C1 segment of cervical spinal cord (tissue), 14 donors: Measurements from ENCODE around the gene SF3A2.

Experiments
- DNase-seq, 14 donors: peaks; one replicate each; lab custom pipeline; 2025; lab: John Stamatoyannopoulos, UW

Gene SF3A2

DNA sequence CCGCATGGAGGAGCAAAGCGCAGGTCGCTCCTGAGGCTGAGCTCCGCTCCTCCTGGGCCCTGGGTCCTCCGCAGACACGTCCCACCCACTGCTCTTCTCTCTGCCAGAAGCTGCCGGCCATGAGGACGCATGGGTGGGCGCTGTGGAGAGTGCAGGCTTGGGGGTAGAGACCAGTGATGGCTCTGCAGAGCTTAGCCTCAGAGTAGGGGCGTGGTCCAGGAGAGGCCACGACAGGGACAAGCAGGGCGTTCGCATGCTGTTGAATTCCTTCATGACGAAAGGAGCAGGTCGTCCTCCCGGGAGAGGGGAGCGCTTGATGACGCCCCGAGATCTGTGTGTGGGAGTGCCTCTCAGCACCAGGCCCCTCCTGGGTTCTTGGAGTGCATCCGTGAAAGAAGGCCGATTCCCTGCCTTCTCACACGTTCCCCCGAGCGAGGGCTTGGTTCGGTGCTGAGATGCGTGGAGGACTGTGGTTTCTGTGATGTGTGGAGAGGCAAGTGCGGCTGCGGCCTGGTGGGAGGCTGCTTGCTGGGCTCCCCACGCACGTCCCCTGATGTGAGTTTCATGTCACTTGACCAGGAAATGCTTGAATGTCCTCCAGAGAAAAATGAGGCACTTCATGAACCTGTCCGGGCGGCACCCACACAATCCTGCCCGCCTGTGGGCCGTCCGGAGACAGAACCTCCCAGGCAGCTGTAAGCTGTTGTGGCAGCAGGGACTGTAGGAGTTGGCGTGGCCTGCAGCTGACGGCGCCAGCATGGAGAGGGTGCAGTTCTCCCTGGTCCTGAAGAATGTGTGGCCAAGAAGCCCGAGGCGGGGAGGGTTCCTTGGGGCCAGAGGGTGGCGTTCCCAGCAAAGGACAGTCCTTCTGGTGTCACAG lies 4.5 kb downstream of the SF3A2 start:
- DNase-seq, result peak in 1 of 14 donors; percentile 11

DNA sequence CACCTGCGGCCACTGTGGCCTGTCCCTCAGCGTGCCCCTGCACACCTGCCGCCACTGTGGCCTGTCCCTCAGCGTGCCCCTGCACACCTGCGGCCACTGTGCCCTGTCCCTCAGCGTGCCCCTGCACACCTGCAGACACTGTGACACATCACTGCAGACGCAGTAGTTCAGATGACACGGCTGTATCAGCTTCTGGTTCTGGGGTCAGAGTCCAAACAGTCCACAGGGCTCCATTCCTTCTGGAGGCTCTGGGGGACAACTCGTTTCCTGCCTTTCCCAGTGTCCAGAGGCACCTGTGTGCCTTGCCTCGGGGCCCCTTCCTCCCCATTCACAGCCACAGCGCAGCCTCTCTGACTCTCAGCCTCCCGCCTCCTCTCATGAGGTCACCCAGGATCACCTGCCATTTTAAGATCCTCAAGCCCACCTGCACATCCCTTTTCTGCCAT lies 5.5 kb downstream of the SF3A2 start:
- DNase-seq, result no peak

DNA sequence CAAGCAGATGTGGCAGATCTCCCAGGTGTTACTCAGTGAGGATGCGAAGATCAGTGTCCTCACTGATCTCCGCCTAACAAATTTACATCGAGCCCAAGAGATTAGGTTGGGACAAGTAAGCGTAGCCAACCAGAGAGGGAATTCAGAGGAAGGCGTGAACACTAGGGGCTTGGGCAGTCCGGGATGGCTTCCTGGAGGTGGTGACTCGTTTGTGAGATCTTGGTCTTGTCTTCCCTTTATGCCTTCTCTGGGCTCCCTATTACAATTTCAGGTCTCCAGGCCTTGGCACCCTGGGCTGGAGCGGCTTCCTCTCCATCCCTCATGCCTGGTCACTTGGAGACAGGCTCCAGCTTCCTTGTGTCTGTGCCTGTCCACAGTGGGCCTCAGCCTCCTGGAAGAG lies 6.2 kb downstream of the SF3A2 start:
- no peak for DNase-seq

DNA sequence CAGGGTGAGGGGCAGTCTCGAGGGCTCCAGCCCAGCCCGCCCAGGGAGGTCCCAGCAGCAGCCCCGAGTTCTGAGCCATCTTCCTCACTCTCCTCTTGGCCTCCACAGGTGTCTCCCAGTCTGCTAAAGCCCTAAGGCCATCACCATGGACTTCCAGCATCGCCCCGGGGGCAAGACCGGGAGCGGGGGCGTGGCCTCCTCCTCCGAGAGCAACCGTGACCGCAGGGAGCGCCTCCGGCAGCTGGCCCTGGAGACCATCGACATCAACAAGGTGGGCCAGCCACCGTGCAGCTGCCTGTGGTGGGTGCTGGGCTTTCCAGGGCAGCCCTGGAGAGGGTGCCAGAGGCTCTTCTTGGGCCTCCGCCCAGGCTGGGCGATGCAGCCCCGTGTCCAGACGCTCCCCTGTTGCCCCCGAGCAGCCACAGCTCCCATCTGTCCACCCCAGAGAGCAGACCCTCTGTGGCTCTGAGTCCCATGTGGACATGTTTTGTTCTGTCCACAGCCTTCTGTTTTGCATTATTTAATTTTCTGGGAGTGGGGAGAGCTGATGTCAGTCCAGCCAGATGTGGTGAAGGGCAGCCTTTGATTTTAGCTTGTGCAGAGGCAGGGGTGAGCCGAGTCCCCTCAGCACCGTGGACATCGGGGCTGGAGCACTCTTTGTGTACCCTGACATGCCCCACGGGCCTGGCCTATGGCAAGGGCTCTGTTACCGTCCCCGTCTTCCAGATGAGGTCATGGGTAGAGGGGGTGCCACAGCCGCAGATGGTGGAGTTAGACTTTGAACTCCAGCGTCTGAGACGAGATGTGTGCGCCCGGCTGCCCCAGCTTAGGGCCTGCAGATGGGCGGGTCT lies 6.9 kb downstream of the SF3A2 start:
- no peak for DNase-seq

DNA sequence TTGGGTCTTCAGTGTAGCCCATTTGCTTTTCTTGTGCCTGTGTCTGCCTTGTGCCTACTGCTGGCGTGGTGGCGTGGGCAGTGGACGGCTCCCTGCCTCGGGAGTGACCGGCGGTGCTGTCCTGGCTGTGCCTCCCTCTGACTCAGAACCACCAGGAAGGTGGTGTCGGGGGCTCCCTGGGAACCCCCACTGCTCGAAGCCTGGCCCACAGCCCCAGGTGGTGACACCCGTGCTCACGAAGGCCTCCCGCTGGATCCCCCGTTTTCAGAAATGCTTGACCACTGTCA lies 7.4 kb downstream of the SF3A2 start:
- DNase-seq, result no peak

DNA sequence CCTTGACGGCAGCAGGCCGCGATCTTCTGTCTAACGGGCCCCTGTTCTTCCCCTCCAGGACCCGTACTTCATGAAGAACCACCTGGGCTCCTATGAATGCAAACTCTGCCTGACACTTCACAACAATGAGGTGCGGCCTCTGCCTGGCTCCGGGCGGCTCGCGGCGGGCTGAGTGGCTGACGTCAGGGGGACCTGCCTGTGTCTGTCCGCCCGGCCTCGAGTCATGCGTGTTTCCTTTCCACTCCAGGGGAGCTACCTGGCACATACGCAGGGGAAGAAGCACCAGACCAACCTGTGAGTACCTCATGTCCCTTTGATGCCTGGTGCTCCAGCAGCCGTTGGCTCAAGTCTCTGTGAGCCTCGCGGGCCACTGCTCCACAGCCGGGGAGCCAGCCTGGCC lies 7.9 kb downstream of the SF3A2 start:
- no peak for DNase-seq

DNA sequence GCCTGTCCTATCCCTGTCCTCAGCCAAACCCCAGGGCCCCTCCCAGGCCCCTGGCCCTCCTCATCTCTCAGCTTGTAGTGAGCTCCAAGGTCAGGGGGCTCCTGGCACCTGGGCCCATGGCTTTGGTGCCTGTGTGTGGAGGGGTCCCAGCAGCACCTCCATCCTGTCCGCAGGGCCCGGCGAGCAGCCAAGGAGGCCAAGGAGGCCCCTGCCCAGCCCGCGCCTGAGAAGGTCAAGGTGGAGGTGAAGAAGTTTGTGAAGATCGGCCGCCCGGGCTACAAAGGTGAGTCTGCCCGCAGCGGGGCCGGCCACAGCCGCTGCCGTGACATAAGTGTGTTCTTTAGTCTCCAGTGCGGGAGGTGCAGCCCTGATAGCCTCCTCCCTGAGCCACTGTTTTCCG lies 8.6 kb downstream of the SF3A2 start:
- DNase-seq, result no peak

DNA sequence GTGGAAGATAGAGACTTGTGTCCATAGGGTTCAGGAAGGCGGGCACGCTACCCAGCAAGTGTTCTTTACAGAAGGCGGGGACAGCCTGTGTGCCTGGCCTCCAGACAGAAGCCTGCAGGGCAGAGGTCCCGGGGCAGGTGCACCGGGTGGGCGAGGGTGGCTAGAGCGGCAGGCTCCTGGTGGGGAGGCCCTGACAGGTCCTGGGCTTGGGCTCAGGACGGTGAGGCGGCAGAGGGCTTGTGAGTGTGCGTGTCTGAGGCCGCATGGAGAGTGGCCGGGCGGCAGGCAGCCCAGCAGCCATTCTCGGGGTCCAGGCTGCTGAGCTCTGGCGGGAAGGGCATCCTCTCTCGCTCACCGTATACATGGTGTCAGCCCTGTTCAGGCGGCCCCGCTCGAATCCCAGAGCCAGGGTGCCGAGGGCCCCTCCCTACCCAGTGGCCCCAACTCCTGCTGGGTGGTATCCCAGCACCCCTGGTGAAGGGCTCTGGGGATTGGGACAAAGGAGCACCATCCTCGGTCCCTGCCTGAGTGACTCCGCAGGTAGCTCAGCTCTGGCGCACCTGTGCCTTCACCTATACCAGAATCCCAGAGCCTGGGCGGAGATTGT lies 9.5 kb downstream of the SF3A2 start:
- no peak for DNase-seq

DNA sequence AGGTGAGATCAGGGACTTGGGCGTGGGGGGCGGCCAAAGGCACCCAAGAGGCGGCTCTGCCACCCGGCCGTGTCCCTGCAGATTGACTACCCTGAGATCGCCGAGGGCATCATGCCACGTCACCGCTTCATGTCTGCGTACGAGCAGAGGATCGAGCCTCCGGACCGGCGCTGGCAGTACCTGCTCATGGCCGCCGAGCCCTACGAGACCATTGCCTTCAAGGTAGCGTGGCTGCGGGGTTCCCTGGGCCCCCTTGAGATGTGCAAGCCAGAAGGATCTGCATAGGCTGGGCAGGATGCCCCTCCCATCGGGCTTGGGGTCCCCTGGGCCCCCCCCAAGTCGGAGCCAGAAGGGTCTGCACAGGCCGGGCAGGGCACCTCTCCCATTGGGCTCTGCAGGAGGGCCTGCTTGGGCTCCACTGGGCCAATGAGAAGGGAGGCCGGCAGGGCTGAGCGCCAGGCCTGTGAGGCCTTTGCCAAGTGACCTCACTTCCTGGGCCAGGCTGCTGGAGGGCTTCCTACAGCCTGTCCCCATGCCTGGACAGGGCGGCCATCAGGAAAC lies 10.3 kb downstream of the SF3A2 start:
- peak in 7 of 14 donors; percentile 4 to 58 (median 28) for DNase-seq

DNA sequence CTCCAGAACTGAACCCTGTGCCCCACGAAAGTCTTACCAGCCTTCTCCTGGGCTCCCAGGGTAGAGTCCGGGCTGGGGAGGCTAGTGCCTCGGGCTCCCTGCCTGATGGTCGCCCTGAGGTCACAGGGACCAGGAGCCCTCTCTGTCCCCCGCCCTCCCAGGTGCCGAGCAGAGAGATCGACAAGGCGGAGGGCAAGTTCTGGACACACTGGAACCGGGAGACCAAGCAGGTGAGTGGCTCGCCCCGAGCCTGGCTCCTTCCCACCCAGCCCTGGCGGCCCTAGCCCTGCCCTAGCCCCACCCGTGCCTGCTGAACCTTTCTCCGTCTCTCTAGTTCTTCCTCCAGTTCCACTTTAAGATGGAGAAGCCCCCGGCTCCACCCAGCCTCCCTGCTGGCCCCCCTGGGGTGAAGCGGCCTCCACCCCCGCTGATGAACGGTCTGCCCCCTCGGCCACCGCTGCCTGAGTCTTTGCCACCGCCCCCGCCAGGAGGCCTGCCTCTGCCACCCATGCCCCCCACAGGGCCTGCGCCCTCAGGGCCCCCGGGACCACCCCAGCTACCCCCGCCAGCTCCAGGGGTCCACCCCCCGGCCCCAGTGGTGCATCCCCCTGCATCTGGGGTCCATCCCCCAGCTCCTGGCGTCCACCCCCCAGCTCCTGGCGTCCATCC lies 10.9 kb downstream of the SF3A2 start:
- DNase-seq, result no peak

DNA sequence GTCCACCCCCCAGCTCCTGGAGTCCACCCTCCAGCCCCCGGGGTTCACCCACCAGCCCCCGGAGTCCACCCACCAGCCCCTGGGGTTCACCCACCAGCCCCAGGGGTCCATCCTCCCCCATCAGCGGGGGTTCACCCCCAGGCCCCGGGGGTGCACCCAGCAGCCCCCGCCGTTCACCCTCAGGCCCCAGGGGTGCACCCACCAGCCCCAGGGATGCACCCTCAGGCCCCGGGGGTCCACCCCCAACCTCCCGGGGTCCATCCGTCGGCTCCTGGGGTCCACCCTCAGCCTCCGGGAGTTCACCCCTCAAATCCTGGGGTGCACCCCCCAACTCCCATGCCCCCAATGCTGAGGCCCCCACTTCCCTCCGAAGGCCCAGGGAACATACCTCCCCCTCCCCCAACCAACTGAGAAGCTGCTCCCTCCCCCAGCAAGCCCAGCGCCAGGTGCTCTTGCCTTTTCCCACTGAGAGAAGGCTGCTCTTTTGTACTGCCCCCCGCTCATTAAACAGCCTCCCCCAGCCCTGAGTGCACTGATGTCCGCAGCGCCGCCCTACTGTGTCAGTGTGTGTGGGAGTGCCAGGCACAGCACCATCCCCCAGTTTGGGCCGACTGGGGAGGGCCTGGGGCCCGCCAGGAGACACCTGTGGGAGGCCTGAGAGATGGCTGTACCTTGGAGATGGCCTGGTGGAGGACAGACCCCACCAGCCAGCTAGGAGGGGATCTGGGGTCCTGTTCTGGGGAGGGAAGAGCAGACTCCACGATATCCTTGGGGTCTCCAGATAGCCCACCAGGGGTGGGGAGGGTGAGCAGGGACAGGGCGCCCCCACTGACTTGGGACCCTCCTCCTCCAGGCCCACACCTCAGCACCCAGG lies 11.7 kb downstream of the SF3A2 start:
- no peak for DNase-seq

DNA sequence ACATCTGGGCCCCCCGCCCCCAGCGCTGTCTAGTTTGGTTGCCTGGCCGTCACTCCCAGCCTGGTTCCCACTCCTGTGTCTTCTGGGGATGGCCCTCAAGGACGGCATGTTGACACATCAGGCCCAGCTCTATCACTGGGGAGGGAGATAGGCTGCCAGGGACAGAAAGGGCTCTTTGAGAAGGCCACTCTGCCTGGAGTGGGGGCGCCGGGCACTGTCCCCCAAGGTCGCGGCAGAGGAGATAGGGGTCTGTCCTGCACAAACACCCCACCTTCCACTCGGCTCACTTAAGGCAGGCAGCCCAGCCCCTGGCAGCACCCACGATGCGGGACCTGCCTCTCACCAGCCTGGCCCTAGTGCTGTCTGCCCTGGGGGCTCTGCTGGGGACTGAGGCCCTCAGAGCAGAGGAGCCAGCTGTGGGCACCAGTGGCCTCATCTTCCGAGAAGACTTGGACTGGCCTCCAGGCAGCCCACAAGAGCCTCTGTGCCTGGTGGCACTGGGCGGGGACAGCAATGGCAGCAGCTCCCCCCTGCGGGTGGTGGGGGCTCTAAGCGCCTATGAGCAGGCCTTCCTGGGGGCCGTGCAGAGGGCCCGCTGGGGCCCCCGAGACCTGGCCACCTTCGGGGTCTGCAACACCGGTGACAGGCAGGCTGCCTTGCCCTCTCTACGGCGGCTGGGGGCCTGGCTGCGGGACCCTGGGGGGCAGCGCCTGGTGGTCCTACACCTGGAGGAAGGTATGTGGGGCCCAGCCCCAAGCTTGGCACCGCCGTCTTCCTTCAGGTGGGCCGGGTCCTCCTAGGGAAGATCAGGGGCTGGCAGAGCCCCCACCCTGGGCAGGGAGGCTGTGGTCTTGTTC lies 12.6 kb downstream of the SF3A2 start, which contains the start of gene AMH:
AMH (plus strand) TSS at position 314 of the 857 bp plus-strand sequence; CDS start at position 324, 10 bp downstream.
- no peak for DNase-seq

DNA sequence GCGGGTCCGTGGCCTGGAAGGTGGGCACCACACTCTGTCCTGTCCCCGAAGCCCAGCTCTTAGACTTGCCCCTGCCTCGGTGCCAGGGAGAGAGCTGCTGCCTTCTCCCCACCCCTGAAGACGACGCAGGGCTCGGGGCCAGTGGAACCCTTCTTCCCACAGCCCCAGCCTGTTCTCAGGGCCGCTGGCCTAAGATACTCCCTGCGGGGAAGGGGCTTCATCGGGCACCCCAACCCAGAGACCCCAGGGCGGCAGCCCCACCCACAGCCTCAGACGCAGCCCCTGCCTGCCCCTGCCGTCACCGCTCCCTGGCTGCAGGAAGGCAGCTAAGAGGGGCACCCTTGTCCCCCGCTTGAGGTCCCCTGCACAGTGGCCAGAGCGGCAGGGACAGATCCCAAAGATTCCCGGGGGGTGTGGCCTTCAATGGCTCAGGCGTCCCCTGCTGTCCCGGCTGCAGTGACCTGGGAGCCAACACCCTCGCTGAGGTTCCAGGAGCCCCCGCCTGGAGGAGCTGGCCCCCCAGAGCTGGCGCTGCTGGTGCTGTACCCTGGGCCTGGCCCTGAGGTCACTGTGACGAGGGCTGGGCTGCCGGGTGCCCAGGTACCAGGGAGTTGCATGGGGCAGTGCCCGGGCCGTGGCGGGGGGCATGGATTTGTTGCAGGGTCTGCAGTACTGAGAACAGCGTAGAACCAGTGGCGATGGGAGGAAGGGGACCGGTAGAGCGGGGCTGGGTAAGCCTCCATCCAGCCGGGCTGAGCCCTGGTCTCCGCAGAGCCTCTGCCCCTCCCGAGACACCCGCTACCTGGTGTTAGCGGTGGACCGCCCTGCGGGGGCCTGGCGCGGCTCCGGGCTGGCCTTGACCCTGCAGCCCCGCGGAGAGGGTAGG lies 13.5 kb downstream of the SF3A2 start:
- DNase-seq, result no peak

DNA sequence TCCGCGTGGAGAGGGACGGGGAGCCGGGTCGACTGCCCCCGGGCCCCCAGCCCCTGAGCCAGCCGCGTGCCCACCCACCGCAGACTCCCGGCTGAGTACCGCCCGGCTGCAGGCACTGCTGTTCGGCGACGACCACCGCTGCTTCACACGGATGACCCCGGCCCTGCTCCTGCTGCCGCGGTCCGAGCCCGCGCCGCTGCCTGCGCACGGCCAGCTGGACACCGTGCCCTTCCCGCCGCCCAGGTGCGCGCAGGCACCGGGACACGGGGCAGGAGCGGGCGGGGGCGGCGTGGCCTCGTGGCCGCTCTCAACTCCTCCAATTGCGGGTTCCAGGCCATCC lies 14.1 kb downstream of the SF3A2 start:
- no peak for DNase-seq

DNA sequence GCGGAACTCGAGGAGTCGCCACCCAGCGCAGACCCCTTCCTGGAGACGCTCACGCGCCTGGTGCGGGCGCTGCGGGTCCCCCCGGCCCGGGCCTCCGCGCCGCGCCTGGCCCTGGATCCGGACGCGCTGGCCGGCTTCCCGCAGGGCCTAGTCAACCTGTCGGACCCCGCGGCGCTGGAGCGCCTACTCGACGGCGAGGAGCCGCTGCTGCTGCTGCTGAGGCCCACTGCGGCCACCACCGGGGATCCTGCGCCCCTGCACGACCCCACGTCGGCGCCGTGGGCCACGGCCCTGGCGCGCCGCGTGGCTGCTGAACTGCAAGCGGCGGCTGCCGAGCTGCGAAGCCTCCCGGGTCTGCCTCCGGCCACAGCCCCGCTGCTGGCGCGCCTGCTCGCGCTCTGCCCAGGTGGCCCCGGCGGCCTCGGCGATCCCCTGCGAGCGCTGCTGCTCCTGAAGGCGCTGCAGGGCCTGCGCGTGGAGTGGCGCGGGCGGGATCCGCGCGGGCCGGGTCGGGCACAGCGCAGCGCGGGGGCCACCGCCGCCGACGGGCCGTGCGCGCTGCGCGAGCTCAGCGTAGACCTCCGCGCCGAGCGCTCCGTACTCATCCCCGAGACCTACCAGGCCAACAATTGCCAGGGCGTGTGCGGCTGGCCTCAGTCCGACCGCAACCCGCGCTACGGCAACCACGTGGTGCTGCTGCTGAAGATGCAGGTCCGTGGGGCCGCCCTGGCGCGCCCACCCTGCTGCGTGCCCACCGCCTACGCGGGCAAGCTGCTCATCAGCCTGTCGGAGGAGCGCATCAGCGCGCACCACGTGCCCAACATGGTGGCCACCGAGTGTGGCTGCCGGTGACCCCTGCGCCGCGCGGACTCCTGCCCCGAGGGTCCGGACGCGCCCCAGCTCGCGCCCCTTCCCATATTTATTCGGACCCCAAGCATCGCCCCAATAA lies 14.8 kb downstream of the SF3A2 start:
- no peak for DNase-seq

DNA sequence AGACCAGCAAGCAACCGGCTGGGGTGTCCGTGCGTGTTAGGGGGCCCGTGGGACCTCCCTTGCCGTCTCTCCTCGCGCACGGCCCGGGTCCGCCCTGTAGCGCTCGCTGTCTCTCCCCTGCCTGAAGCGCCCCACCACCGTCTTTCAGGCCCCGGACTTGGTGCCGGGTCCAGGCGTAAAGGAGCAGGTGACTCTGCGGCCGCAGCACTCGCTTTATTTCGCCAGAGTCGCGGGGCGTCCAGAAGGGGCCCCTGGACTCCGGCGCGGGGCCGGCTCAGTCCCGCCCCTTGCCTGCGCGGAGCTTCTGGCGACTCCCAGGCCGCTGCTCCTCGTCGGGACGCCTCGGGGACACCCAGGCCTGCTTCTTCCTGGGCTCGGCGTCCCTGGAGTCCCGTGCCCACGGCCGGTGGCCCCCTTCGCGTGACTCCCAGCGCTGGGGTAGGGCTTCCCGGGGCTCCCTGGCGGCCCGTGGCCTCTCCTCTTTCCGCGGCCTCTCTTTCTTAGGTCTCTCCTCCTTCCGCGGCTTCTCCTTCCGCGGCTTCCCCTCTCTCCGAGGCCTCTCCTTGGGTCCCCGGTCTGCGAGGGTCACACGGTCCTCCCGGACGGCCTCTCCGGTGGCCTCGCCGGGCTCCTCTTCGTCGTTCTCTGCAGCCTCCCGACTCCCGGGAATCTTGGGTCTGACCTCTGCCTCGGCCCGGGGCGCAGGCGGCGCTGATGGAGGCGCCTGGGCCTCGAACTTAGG lies 15.6 kb downstream of the SF3A2 start:
- DNase-seq, result no peak

DNA sequence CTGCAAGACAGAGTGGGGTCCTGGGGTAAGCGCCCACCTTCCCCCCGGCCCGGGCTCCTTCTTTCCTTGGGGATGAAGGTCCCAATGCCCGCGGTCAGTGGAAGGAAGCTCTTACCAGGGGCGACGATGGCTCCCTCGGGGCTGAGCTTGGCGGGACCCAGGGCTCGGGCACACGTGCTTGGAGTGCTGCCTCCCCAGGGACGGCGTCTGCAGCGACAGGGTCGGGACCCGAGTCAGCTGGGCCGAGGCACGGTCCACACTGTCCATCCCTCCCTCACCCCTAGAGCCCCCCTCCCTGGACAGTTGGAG lies 16.1 kb downstream of the SF3A2 start:
- DNase-seq, result no peak
